PFSK-1 (cell line): ENCODE results near the gene RNF115.

ENCODE experiments used
- FOXP2 ChIP-seq: optimal IDR thresholded peaks from 2 replicates; pipeline ENCODE3; 2011; ENCODE audit warnings: borderline replicate concordance, control low read depth, inconsistent platforms; ENCODE audit not compliant: insufficient read depth; ENCODE audit errors: extremely low read length, extremely low read depth
- POLR2AphosphoS5 ChIP-seq: IDR thresholded peaks from 2 replicates; pipeline ENCODE4 v1.6.1; 2012; ENCODE audit warnings: low read depth, mild to moderate bottlenecking, control low read depth, low read length, moderate library complexity
- REST ChIP-seq, 2 experiments: IDR thresholded peaks; 2 replicates each; pipeline versions ENCODE4 v1.6.1 to v1.8.0; 2011 to 2012; ENCODE audit warnings: low read depth in 2 of 2, low read length in 2 of 2, control low read depth in 1 of 2, inconsistent platforms in 1 of 2, mild to moderate bottlenecking in 1 of 2, moderate library complexity in 1 of 2; ENCODE audit not compliant: insufficient read depth in 1 of 2
- SIN3A ChIP-seq: IDR thresholded peaks from 2 replicates; pipeline ENCODE4 v1.6.1; 2012; ENCODE audit warnings: mild to moderate bottlenecking, low read length, moderate library complexity, borderline replicate concordance; ENCODE audit not compliant: insufficient read depth
- TAF1 ChIP-seq: IDR thresholded peaks from 2 replicates; pipeline ENCODE4 v1.6.1; 2012; ENCODE audit warnings: low read length, control low read depth, borderline replicate concordance; ENCODE audit not compliant: insufficient read depth

GRCh38 chr1:145707183-145707867, 116.6 kb downstream of the RNF115 start, which contains the start of gene PDZK1:
- TF ChIP-seq REST (IDR thresholded peaks at IDR 0.05; ENCODE audit: insufficient read depth in 1 of 2, low read depth in 2 of 2, low read length in 2 of 2): no peak
- no peak for TF ChIP-seq TAF1
- no peak for TF ChIP-seq POLR2AphosphoS5
- no peak for TF ChIP-seq SIN3A
- TF ChIP-seq FOXP2: no peak
